ENCODE data around the gene RNF187. TPM values are rescaled to one million over a fixed set of nuclear protein-coding genes. Genes with fewer than 3 reads are reported as not detected.
"Not testable (repeated sequence)": the region's sequence is repeated elsewhere in the genome, so short reads cannot be mapped to it uniquely, and the experiment has no call there.

Gene RNF187
- total RNA-seq, 1 experiment from 2014 or later = 49.7 TPM

GRCh38 chr1:228486596-228487335, 416 bp upstream of the RNF187 start:
- peak; percentile 80 for DNase-seq (ENCODE audit: low read depth)

DNA sequence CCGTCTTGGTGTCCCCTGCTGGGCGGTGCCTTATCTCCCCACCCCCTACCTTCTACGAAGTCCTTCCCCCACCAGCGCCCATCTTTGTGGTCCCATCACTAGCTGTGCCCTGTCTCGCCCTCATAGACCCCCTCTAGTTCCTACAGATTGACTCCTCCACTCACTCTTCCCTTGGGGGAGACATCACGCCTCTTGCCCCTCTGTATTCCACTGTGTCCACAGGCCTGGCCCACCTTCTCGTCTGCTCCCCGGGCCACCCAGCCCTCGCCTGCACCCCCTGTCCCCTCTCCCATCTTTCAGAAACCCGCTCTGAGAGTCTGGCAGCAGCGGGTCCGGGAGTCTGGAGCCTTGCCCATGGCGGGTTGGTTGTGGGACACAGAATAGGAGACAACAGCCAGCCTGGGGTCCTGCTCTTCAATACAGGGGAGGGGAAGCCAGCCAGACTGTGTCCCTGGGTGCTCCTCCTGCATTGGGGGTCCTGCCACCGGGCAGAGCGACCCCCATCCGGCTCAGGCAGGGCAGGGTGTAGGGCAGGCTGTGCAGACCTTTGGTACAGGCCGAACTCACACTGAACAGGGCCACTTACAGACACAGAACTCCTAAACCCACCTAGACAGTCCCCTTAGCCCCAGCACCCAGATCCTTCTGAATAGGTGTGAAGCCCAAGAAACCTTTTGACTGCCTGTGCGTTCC, 1.1 kb downstream of the RNF187 start:
- DNase-seq (ENCODE audit: low read depth) = no peak

DNA sequence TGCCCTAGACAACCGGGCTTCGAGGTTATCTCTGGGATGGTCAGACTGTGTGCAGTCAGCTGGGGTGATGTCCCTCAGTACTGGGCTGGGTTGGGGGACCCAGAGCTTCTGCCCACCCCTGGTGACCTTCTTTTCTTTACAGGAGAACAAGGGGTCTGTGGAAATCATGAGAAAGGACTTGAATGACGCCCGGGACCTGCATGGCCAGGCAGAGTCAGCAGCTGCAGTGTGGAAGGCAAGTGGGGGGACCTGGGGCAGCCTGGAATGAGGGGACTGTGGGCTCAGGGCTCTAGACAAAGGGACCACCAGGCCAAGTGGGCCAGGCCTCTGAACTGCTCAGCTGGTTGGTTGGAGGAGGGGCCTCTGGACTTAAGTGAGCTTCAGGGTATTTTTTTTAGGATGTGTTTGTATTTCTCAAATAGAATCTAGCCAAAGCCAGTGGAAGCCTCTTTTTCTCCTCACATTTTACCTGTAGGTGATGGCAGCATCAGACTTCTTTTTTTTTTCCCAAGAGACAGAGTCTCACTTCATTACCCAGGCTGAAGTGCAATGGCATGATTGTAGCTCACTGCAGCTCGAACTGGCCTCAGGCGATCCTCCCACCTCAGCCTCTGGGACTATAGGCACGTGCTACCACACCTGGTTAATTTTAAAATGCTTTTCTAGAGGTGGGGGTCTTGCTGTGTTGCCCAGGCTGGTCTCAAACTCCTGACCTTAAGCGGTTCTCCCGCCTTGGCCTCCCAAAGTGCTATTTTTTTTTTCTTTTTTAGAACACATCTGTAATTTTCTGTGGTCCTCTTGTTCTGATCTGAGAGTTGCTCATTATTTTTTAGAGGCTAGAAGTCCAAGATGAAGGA, 1.9 kb downstream of the RNF187 start:
- no peak for DNase-seq (ENCODE audit: low read depth)

GRCh38 chr1:228490120-228491078, 3.2 kb downstream of the RNF187 start:
- no peak for DNase-seq (ENCODE audit: low read depth)

- no peak for DNase-seq (ENCODE audit: low read depth)
Observed at GRCh38 chr1:228493141-228494043, 6.2 kb downstream of the RNF187 start.

DNA sequence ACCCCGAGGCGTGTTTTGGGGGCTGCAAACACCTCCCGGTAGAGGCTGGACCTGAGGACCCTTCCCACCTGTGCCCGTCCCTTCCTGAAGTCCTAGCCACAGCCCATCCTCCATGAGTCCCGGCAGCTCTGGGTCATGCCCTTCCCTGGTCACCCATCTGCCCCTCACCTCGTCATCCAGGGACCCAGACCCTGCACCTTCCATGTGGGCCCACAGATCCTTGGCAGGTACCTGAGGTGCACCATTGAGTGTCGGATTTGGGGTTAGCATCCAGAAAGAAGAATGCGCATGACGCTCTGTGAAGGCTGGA, 6.8 kb downstream of the RNF187 start:
- DNase-seq (ENCODE audit: low read depth) = no peak

DNA sequence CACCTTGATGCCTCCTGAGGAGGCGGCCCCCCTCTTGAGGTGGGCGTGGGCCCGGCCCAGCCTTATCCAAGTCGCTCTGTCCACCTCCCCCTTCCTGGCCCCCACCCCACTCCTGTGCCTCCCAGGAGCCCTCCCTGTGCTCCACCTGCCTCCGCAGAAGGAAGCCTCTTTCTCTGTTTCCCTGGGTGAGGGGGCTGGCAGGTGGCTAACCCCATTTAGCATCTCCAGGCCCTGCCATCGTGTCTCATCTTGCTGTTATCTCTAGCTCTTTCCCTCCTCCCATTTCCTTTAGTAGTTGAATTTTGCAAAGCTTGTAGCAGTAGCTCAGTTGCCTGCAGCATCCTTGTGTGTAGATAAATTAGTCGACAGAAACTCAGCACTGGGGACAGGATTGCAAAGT, 7.2 kb downstream of the RNF187 start:
- DNase-seq (ENCODE audit: low read depth) = no peak

DNA sequence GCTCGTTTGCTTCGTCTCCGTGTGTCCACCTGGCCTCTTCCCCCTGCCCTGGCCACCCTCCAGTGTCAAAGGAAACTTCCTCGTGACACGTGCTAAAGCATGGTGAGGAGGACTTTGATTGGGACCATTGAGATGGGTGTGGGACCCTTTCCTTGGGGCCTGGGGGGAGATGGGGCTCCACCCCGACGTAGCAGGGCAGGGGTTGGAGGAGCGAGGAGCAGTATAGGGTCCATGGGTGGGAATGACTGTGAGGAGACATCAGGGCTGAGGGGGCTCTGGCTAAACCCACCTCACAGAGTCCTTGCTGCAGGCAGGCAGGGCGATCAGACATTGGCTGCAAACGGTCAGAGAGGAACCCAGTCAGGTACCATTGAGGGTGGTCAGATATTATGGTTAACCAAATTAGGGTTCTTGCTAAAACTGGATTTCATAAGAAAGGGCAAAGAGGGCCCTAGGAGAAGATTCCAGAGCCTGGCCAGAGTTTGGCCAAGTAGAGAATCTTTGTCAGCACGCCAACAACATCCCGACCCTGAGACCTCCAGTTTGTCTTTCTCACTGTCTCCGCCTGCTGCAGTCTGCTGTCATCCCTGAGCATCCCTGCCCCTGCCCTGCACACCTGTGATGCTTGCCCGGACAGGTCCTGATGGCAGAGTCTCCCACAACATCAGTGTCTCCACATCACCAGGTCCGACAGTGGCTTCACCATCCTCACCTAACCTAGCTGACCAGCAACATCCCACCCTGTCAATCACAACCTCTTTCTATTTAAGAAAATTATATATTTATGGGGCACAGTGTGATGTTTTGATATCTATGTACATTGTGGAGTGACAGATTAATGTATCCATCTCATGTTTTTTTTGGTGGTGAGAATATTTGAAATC, 8.0 kb downstream of the RNF187 start:
- DNase-seq (ENCODE audit: low read depth) = no peak

GRCh38 chr1:228496084-228496483, 8.9 kb downstream of the RNF187 start:
- DNase-seq (ENCODE audit: low read depth) = no peak

- no peak for DNase-seq (ENCODE audit: low read depth)
Observed at GRCh38 chr1:228496494-228496893, 9.3 kb downstream of the RNF187 start.

DNA sequence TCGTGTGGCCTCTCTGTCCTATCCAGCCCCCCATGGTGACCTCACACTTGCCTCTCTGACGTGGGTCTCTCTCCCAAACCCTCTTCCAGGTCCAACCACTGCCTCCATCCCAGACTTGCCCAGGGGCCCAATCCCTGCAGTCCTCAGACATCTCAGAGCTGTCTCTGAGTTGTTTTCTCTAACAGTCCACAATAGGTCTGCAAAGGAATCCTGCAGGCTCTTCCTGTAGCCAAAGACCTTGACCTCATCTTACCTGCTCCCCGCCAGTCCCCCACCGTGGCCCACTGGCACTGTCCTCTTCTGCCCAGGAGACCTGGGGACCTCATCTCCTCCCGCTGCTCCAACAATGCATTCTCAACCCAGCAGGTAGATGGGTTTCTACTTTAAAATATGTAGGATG, 10.0 kb downstream of the RNF187 start:
- no peak for DNase-seq (ENCODE audit: low read depth)

GRCh38 chr1:228497817-228498216, 10.6 kb downstream of the RNF187 start:
- DNase-seq (ENCODE audit: low read depth) = no peak

- no peak for DNase-seq (ENCODE audit: low read depth)
Observed at GRCh38 chr1:228500143-228500734, 13.1 kb downstream of the RNF187 start.

DNA sequence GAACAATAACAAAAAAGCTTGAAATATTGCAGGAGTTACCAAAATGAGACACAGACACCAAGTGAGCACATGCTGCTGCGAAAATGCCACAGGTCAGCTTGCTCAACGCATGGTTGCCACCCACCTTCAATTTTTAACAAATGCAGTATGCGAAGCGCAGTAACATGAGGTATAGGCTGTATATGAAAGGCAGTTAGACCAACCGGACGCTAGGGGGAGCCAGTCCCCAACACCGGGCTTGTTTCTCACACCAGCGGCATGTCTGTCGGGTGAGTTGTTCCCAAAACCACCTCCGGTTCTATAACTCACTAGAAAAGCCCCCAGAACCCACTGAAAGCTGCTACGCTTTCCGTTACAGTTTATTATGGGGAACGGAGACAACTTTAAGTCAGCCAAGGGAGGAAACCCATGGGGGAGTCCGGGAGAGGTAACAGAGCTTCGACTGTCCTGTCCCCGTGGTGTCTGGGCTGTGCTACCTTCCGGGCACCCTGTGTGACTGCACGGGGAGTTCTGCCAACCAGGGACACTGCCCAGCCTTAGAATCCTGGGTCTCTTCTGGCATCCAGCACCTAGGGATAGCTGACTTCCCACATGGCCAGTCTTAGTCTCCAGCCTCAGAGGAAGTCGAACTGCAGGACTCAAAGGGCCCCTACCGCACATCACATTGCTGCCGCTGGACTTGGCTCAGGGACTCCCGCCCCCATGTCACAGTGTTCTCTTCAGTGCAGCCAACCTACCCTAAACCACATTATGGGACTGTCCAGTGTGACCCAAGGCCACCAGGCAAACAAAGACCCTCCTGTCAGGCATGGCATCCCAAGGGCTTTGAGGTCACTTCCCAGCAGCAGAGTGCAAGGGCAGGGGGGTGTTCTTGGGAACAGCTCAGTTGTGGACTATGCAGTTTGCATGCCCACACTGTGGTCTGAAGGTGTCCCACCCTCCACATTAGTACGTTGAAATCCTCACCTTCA, 14.0 kb downstream of the RNF187 start:
- peak; percentile 74 for DNase-seq (ENCODE audit: low read depth)

GRCh38 chr1:228502522-228502921, 15.3 kb downstream of the RNF187 start:
- DNase-seq (ENCODE audit: low read depth) = no peak

DNA sequence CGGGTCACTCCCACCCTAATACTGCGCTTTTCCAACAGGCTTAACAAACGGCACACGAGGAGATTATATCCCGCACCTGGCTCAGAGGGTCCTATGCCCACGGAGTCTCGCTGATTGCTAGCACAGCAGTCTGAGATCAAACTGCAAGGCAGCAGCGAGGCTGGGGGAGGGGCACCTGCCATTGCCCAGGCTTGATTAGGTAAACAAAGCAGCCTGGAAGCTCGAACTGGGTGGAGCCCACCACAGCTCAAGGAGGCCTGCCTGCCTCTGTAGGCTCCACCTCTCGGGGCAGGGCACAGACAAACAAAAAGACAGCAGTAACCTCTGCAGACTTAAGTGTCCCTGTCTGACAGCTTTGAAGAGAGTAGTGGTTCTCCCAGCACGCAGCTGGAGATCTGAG, 18.8 kb downstream of the RNF187 start:
- DNase-seq (ENCODE audit: low read depth) = not testable (repeated sequence)

GRCh38 chr1:228507961-228508652, 20.9 kb downstream of the RNF187 start:
- no peak for DNase-seq (ENCODE audit: low read depth)
